Central memory CD4-positive, alpha-beta T cell (primary cell): ENCODE data around the gene GCLC.
"Not testable (repeated sequence)": the region's sequence is repeated elsewhere in the genome, so short reads cannot be mapped to it uniquely, and the experiment has no call there.

Experiments used
- DNase-seq: peaks from one replicate; pipeline ENCODE4 v3.0.0; 2022
- total RNA-seq, 3 experiments: gene quantifications; one replicate each; lab custom pipeline; 2026; lab: John Stamatoyannopoulos, UW

GCLC gene
- 24.5 to 68.4 (median 57.2) reads per million in 3 experiments for total RNA-seq

- DNase-seq = peak; percentile 82
These were observed at the start of gene GCLC for GRCh38 chr6:53544470-53545308. Gene GCLC, minus strand, starts transcription at chr6:53545101. Its CDS starts 456 bp downstream, at chr6:53544645.

DNA sequence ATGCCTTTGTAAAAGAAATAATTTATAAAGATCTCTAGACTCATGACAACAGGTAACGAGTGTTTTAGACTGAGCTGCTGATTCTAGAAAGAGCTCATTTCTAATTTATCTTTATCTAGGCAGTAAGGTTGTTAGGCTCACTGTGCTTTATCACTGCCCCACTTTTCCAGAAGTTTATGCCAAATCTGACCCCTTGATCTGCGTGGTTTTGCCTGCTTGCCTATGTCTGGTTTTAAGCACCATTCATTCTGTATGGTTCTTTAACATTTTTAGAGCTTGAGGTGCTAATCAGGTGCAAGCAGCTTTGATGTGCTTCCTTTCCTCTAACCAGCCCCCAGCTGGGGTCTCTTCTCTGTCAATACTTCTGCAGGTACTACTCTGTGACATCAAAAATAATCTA lies 49.7 kb upstream of the GCLC start:
- no peak for DNase-seq

GRCh38 chr6:53593001-53593488 lies 48.1 kb upstream of the GCLC start:
- DNase-seq = no peak

DNA sequence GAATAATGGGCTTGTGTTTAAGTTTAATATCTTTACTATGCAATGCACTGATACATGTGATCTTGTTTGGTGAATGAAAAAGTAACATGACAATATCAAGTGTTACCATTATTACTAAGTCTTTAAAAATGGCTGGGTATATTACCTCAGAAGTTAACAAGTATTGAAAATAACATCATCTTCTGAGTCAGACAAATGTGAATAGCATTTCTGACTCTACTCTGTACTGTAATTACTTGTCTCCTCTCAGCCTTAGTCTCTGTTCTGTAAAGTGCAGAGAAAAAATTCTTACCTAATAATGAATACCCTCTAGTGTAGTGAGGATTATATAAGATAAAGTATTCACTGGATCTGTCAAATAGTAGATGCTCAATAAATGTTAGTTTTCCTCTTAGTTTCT lies 47.0 kb upstream of the GCLC start:
- DNase-seq = no peak

- DNase-seq = no peak
These were observed 44.1 kb upstream of the GCLC start for GRCh38 chr6:53588816-53589509.

- no peak for DNase-seq
These were observed 42.4 kb upstream of the GCLC start for GRCh38 chr6:53587291-53587690.

- DNase-seq = no peak
These were observed 40.5 kb upstream of the GCLC start for GRCh38 chr6:53585208-53585900.

- DNase-seq = no peak
These were observed 39.8 kb upstream of the GCLC start for GRCh38 chr6:53584726-53585125.

GRCh38 chr6:53583451-53583850 lies 38.5 kb upstream of the GCLC start:
- no peak for DNase-seq

GRCh38 chr6:53582963-53583362 lies 38.1 kb upstream of the GCLC start:
- no peak for DNase-seq

GRCh38 chr6:53581856-53582255 lies 37.0 kb upstream of the GCLC start:
- no peak for DNase-seq

- DNase-seq = no peak
These were observed 36.4 kb upstream of the GCLC start for GRCh38 chr6:53581173-53581773.

GRCh38 chr6:53579338-53579737 lies 34.4 kb upstream of the GCLC start:
- no peak for DNase-seq

- no peak for DNase-seq
These were observed 33.5 kb upstream of the GCLC start for GRCh38 chr6:53578371-53578770.

DNA sequence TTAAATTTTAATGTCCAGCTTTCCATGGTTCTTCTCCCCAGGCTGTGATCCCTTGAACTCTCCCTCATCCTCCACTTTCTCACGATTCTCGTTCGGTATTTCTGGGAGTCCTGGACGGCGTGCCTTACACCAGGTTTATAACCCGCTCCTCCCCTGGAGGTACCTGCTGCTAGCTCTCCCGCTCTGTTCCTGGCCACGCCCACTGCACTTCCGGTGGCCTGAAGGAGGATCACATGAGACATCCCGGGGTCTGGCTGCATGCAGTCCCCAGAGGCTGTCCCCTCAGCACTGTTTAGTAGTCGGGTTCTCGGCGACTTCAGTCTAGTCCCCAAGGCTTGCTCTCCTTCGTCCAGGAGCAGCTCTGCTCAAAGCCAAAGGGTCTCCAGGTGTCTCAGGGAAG lies 28.4 kb upstream of the GCLC start:
- no peak for DNase-seq

DNA sequence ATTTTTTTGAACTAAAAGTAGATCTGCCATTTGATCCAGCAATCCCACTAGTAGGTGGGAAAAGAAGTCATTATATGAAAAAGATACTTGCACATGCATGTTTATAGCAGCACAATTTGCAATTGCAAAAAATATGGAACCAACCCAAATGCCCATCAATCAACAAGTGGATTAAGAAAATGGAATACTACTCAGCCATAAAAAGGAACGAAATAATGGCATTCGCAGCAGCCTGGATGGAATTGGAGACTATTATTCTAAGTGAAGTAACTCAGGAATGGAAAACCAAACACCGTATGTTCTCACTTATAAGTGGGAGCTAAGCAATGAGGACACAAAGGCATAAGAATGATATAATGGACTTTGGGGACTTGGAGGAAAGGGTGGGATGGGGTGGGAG lies 27.5 kb upstream of the GCLC start:
- DNase-seq = not testable (repeated sequence)

GRCh38 chr6:53568776-53569616 lies 24.1 kb upstream of the GCLC start:
- no peak for DNase-seq

DNA sequence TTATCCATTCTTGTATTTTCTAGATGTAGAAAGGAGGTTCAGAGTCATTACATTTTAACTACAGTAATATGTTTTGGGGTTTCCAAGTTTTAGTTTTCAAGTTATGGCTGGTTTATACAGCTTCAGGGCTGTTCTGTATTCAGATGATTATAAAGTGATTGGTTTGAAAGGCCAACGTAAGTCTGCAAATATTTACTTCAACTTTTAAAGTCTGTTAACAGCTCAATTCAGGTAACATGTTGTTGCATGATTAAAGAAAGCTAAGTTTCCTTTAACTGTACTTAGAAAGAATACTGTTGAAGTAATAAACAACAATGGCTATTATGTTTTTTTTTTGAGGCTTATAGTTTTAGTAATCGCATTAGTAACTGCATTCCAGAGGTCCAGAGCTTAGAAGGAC lies 22.8 kb upstream of the GCLC start:
- DNase-seq = no peak

GRCh38 chr6:53566755-53567154 lies 21.9 kb upstream of the GCLC start:
- no peak for DNase-seq

GRCh38 chr6:53565886-53566285 lies 21.0 kb upstream of the GCLC start:
- no peak for DNase-seq

GRCh38 chr6:53564401-53565065 lies 19.6 kb upstream of the GCLC start:
- no peak for DNase-seq
